Umbilical cord (tissue), 2 donors: ENCODE measurements around the gene CNN1. TPM values are rescaled to one million over a fixed set of nuclear protein-coding genes. Genes with fewer than 3 reads are reported as not detected.
"Not testable (repeated sequence)": the region's sequence is repeated elsewhere in the genome, so short reads cannot be mapped to it uniquely, and the experiment has no call there.

Experiments
- DNase-seq: peaks from one replicate; pipeline ENCODE4 v3.0.0-alpha.2; 2015; ENCODE audit warnings: low spot score
- total RNA-seq: library from RNA; depleted of rRNA; stranded (reverse); fragments of >200 nt; gene quantifications from one replicate; pipeline ENCODE4 v1.2.3, GENCODE V29; 2014; ENCODE audit warnings: low replicate concordance; ENCODE audit not compliant: insufficient read depth

CNN1 gene
- total RNA-seq, 1 donor from 2014 or later, result 1,035 TPM

DNA sequence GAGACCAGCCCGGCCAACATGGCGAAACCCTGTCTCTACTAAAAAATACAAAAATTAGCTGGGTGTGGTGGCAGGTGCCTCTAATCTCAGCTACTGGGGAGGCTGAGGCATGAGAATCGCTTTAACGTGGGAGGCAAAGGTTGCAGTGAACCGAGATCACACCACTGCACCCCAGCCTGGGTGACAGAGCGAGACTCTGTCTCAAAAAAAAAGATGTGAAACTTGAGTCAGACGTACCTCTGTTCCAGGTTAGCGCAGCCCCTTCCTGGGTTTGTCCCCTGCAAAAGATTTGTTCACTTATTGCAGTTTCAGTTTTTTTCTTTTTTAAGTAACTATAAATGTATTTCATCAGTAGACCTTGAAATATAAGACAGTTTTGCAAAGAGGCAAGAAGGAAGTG, 61.1 kb downstream of the CNN1 start:
- DNase-seq, result not testable (repeated sequence)

Other genes with a start within 250 kb of the CNN1 start
- not detected for gene TSPAN16, start 242.7 kb upstream of the CNN1 start, total RNA-seq
- 22.4 TPM for gene RAB3D, start 199.2 kb upstream of the CNN1 start, total RNA-seq
- 49.8 TPM for gene TMEM205, start 192.6 kb upstream of the CNN1 start, total RNA-seq
- gene CCDC159, start 192.3 kb upstream of the CNN1 start, total RNA-seq, result 3.4 TPM
- gene PLPPR2, start 183.4 kb upstream of the CNN1 start, total RNA-seq, result 3.4 TPM
- gene SWSAP1, start 164.2 kb upstream of the CNN1 start, total RNA-seq, result 0.48 TPM
- 7.9 TPM for gene EPOR, start 154.5 kb upstream of the CNN1 start, total RNA-seq
- 0.96 TPM for gene RGL3, start 119.5 kb upstream of the CNN1 start, total RNA-seq
- 1.4 TPM for gene ODAD3, start 103.7 kb upstream of the CNN1 start, total RNA-seq
- 182 TPM for gene PRKCSH, start 103.2 kb upstream of the CNN1 start, total RNA-seq
- gene ELAVL3, start 57.8 kb upstream of the CNN1 start, total RNA-seq, result 1.2 TPM
- 14.7 TPM for gene ZNF653, start 33.0 kb upstream of the CNN1 start, total RNA-seq
- gene ECSIT, start 9.7 kb upstream of the CNN1 start, total RNA-seq, result 43.8 TPM
- gene ELOF1, start 20.4 kb downstream of the CNN1 start, total RNA-seq, result 8.7 TPM
- 2.6 TPM for gene ACP5, start 38.8 kb downstream of the CNN1 start, total RNA-seq
- gene ZNF627, start 58.6 kb downstream of the CNN1 start, total RNA-seq, result 25.0 TPM
- 22.1 TPM for gene ZNF823, start 200.1 kb downstream of the CNN1 start, total RNA-seq
- gene ZNF441, start 228.1 kb downstream of the CNN1 start, total RNA-seq, result 16.9 TPM